ENCODE data around the gene RBM28. TPM values are rescaled to one million over a fixed set of nuclear protein-coding genes. Genes with fewer than 3 reads are reported as not detected.

RBM28 gene
- total and polyA plus RNA-seq, 10 of the 15 experiments (the other 5 are each of a cell fraction or from before 2014, with no cell fraction given): 14.3 to 50.4 (median 32.8) TPM

DNA sequence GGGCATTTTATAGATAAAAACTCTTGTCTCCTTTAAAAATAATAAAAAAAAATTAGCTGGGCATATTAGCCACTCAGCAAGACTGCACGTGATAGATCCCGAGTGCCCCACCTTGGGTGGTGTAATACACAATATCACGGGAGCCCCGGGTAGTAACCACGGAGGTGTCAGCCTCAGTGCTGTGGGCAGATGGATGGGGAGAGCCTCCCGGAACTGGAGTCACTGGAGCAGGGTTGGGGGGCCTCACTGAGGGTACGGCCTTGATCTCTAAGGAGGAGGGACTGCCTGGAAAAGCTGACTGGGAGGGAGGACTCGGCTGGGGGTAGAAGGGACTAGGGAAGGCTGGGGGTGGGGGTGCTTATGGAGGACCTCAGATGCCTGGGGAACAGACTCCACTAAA, 90.0 kb downstream of the RBM28 start (continued):
- no peak for TF ChIP-seq NR2F1 (conservative IDR thresholded peaks at IDR 0.05)

- POLR2A ChIA-PET: no interaction called here
- WGBS (ENCODE audit: insufficient coverage, insufficient replicate concordance, low lambda C conversion rate, missing lambda C conversion rate): 46% methylated on average over 4 of the region's 4 CpGs
- Histone ChIP-seq H3K27me3 (replicated peaks in 1 of 2; ENCODE audit: control insufficient read depth in 2 of 2, insufficient read depth in 2 of 2, low read length in 1 of 2) (no peaks in the 10 kb centered on the region), H3K4me3 (no peak overlapping the region), H3K79me2 (ENCODE audit: control insufficient read depth, insufficient read depth, low read length) (no peaks in the 10 kb centered on the region), H3K9ac (ENCODE audit: control insufficient read depth, insufficient read depth, low read length) (no peak overlapping the region), H3K9me3 (replicated peaks; ENCODE audit: control insufficient read depth, insufficient read depth, low read length) (no peaks in the 10 kb centered on the region), H2AFZ (ENCODE audit: control insufficient read depth, low read depth, low read length) (no peak overlapping the region), H3K27ac (ENCODE audit: control insufficient read depth, insufficient read depth) (no peak overlapping the region), H3K4me2 (ENCODE audit: control insufficient read depth, insufficient read depth) (no peak overlapping the region), H4K20me1 (ENCODE audit: control insufficient read depth, insufficient read depth) (no peaks in the 10 kb centered on the region), H3K4me1 (ENCODE audit: control insufficient read depth, insufficient read depth, low read length) (no peaks in the 10 kb centered on the region), H3K36me3 (ENCODE audit: control insufficient read depth in 2 of 2, insufficient read depth in 2 of 2, low read length in 1 of 2) (no peaks in the 10 kb centered on the region)
- FAIRE-seq: no peak
- DNase-seq (ENCODE audit: low read depth, low spot score): no peak
- SMC1A ChIA-PET (ENCODE audit: uncharacterized antibody, unreplicated experiment): no interaction called here
- RAD21 ChIA-PET (ENCODE audit: unreplicated experiment): no interaction called here
- BruUV-seq (replicated peaks): no TSS peak
- TF ChIP-seq EZH2 (IDR thresholded peaks at IDR 0.05; ENCODE audit: borderline replicate concordance, control insufficient read depth, low read depth, low read length): no peak
- TF ChIP-seq ETV6 (conservative IDR thresholded peaks at IDR 0.05 in 1 of 2, IDR thresholded peaks at IDR 0.05 in 1 of 2; ENCODE audit: borderline replicate concordance in 1 of 2, low read depth in 1 of 2): no peak
- no peak for TF ChIP-seq KAT2A (conservative IDR thresholded peaks at IDR 0.05; ENCODE audit: control insufficient read depth, low read depth, low read length)
- no peak for TF ChIP-seq CHD2 (IDR thresholded peaks at IDR 0.05; ENCODE audit: borderline replicate concordance, low read depth, low read length)
- no peak for TF ChIP-seq NR2C2 (IDR thresholded peaks at IDR 0.05; ENCODE audit: borderline replicate concordance, control insufficient read depth, insufficient read length, low read depth)
- TF ChIP-seq EED (IDR thresholded peaks at IDR 0.05; ENCODE audit: low read depth): no peak
- TF ChIP-seq CUX1 (IDR thresholded peaks at IDR 0.05; ENCODE audit: insufficient replicate concordance, low read depth, low read length): no peak
- no peak for TF ChIP-seq RAD51 (IDR thresholded peaks at IDR 0.05)
- TF ChIP-seq RUNX3 (IDR thresholded peaks at IDR 0.05; ENCODE audit: low read length): no peak
- no peak for TF ChIP-seq JUND (IDR thresholded peaks at IDR 0.05; ENCODE audit: low read depth, low read length)
- no peak for TF ChIP-seq TCF3 (IDR thresholded peaks at IDR 0.05; ENCODE audit: borderline replicate concordance, insufficient read depth, low read depth, low read length)
- TF ChIP-seq PAX5 (IDR thresholded peaks at IDR 0.05; ENCODE audit: borderline replicate concordance, low read depth, low read length): no peak
- TF ChIP-seq SRF (IDR thresholded peaks at IDR 0.05; ENCODE audit: low read depth in 2 of 2, low read length in 2 of 2): no peak
- no peak for TF ChIP-seq SMC3 (IDR thresholded peaks at IDR 0.05; ENCODE audit: borderline replicate concordance, low read length)
- CTCF ChIA-PET: no interaction called here
- no peak for ATAC-seq
- intact Hi-C loops (cut with micrococcal nuclease; ENCODE audit: unreplicated experiment): no loop called here
- in situ Hi-C loops (cut with MboI): no loop called here
Measured at GRCh38 chr7:128251337-128251736, 92.4 kb downstream of the RBM28 start.
